NOMO-1 (cell line): Measurements from ENCODE around the gene KLHL3.
A peak's percentile ranks its signal among the peaks of the same experiment; 100 is the strongest.

Experiments used
- DNase-seq, 2 experiments: peaks; one replicate each; lab custom pipeline; 2025; ENCODE audit not compliant: unreplicated experiment in 2 of 2; lab: John Stamatoyannopoulos, UW

The KLHL3 gene

GRCh38 chr5:137636830-137637714 lies 98.8 kb downstream of the KLHL3 start:
- no peak for DNase-seq

GRCh38 chr5:137636099-137636498 lies 99.8 kb downstream of the KLHL3 start:
- DNase-seq: no peak

GRCh38 chr5:137635521-137635921 lies 100.4 kb downstream of the KLHL3 start:
- DNase-seq: no peak

GRCh38 chr5:137633896-137634295 lies 102.0 kb downstream of the KLHL3 start:
- DNase-seq: no peak

GRCh38 chr5:137632716-137633115 lies 103.2 kb downstream of the KLHL3 start:
- DNase-seq: no peak

GRCh38 chr5:137631453-137631852 lies 104.4 kb downstream of the KLHL3 start:
- no peak for DNase-seq

- DNase-seq: no peak
These were observed 104.9 kb downstream of the KLHL3 start for GRCh38 chr5:137630972-137631370.

GRCh38 chr5:137630216-137630971 lies 105.5 kb downstream of the KLHL3 start:
- no peak for DNase-seq

GRCh38 chr5:137629646-137630045 lies 106.2 kb downstream of the KLHL3 start:
- DNase-seq: peak in 1 of 2 experiments; percentile 53

GRCh38 chr5:137627706-137628105 lies 108.2 kb downstream of the KLHL3 start:
- DNase-seq: peak in 1 of 2 experiments; percentile 39

GRCh38 chr5:137627293-137627692 lies 108.6 kb downstream of the KLHL3 start:
- DNase-seq: no peak

GRCh38 chr5:137624786-137625349 lies 111.0 kb downstream of the KLHL3 start:
- no peak for DNase-seq

GRCh38 chr5:137622850-137623249 lies 113.0 kb downstream of the KLHL3 start:
- DNase-seq: peak; percentile 94 to 99

- DNase-seq: no peak
These were observed 113.7 kb downstream of the KLHL3 start for GRCh38 chr5:137621861-137622823.

- DNase-seq: no peak
These were observed 114.6 kb downstream of the KLHL3 start for GRCh38 chr5:137621306-137621705.

- no peak for DNase-seq
These were observed 116.6 kb downstream of the KLHL3 start for GRCh38 chr5:137619191-137619870.

- no peak for DNase-seq
These were observed 117.4 kb downstream of the KLHL3 start for GRCh38 chr5:137618476-137618875.

- DNase-seq: no peak
These were observed 118.2 kb downstream of the KLHL3 start for GRCh38 chr5:137617528-137618205.

GRCh38 chr5:137616046-137616445 lies 119.8 kb downstream of the KLHL3 start:
- no peak for DNase-seq
